GM23338 (cell line): ENCODE measurements around the gene HAP1. TPM values are rescaled to one million over a fixed set of nuclear protein-coding genes. Genes with fewer than 3 reads are reported as not detected.

ENCODE experiments used
- ATAC-seq: fragments of 200-7000 bp; cut with Tn5 transposase; 3 replicates; pipeline ENCODE4 v1.9.1; 2020
- DNase-seq: peaks from one replicate; pipeline ENCODE4 v3.0.0-alpha.2; 2015; ENCODE audit warnings: low spot score
- H2AFZ ChIP-seq: fragments of 200-600 bp; sonication (generic); 2 replicates; pipeline ENCODE4 v1.8.0; 2016; ENCODE audit warnings: antibody characterized with exemption, mild to moderate bottlenecking, moderate library complexity
- H3F3A ChIP-seq: fragments of 200-600 bp; sonication (generic); replicated peaks from 2 replicates; pipeline ENCODE4 v1.8.0; 2017; ENCODE audit warnings: antibody characterized with exemption, mixed run types, low read depth
- H3K27ac ChIP-seq: fragments of 200-600 bp; sonication (generic); 2 replicates; pipeline ENCODE4 v1.6.1; 2016; ENCODE audit warnings: low read depth
- H3K27me3 ChIP-seq: fragments of 200-600 bp; sonication (generic); 2 replicates; pipeline ENCODE4 v1.8.0; 2016; ENCODE audit warnings: mild to moderate bottlenecking, mixed run types, moderate library complexity; ENCODE audit not compliant: insufficient read depth
- H3K36me3 ChIP-seq: fragments of 200-600 bp; sonication (generic); 2 replicates; pipeline ENCODE4 v1.8.0; 2016; ENCODE audit warnings: mild to moderate bottlenecking; ENCODE audit not compliant: insufficient read depth
- H3K4me1 ChIP-seq: fragments of 200-600 bp; sonication (generic); 2 replicates; pipeline ENCODE4 v1.8.0; 2016; ENCODE audit warnings: mild to moderate bottlenecking, moderate library complexity; ENCODE audit not compliant: insufficient read depth
- H3K4me2 ChIP-seq: fragments of 200-600 bp; sonication (generic); 2 replicates; pipeline ENCODE4 v1.7.1; 2017; ENCODE audit warnings: mixed run types
- H3K4me3 ChIP-seq: fragments of 200-600 bp; sonication (generic); 2 replicates; pipeline ENCODE4 v1.6.1; 2016; ENCODE audit warnings: mixed run types
- H3K79me2 ChIP-seq: fragments of 200-600 bp; sonication (generic); replicated peaks from 2 replicates; pipeline ENCODE4 v1.8.0; 2017; ENCODE audit warnings: mild to moderate bottlenecking; ENCODE audit not compliant: insufficient read depth
- H3K9me2 ChIP-seq: fragments of 200-600 bp; sonication (generic); 2 replicates; pipeline ENCODE4 v1.8.0; 2017; ENCODE audit not compliant: insufficient read depth
- H4K20me1 ChIP-seq: fragments of 200-600 bp; sonication (generic); replicated peaks from 2 replicates; pipeline ENCODE4 v1.8.0; 2017; ENCODE audit warnings: mild to moderate bottlenecking; ENCODE audit not compliant: insufficient read depth
- H3K27ac Mint-ChIP-seq: 2 replicates; pipeline ENCODE4 v1.8.0; 2020; ENCODE audit warnings: inconsistent platforms, mild to moderate bottlenecking, moderate library complexity, mixed read lengths
- H3K27me3 Mint-ChIP-seq: 3 replicates; pipeline ENCODE4 v1.8.0; 2022; ENCODE audit warnings: low read depth, mild to moderate bottlenecking, moderate library complexity, mixed read lengths, inconsistent platforms; ENCODE audit not compliant: insufficient read depth, poor library complexity
- H3K36me3 Mint-ChIP-seq: 3 replicates; pipeline ENCODE4 v1.8.0; 2021; ENCODE audit warnings: low read depth, mild to moderate bottlenecking, inconsistent platforms, moderate library complexity, mixed read lengths
- H3K4me1 Mint-ChIP-seq: 3 replicates; pipeline ENCODE4 v1.8.0; 2020; ENCODE audit warnings: mild to moderate bottlenecking, inconsistent platforms, mixed read lengths
- H3K4me3 Mint-ChIP-seq: 3 replicates; pipeline ENCODE4 v1.8.0; 2021; ENCODE audit warnings: moderate library complexity, mild to moderate bottlenecking, inconsistent platforms, mixed read lengths
- H3K9me3 Mint-ChIP-seq: 3 replicates; pipeline ENCODE4 v1.8.0; 2020; ENCODE audit warnings: moderate library complexity, mild to moderate bottlenecking, inconsistent platforms, mixed read lengths
- ETS1 ChIP-seq: IDR thresholded peaks from 2 replicates; pipeline ENCODE4 v1.6.1; 2016; ENCODE audit warnings: antibody characterized with exemption
- EZH2 ChIP-seq: fragments of 200-600 bp; sonication (generic); IDR thresholded peaks from one replicate; pipeline ENCODE4 v1.8.0; 2017; ENCODE audit warnings: antibody characterized with exemption, mild to moderate bottlenecking, low read depth; ENCODE audit not compliant: unreplicated experiment
- POLR2AphosphoS5 ChIP-seq: IDR thresholded peaks from 2 replicates; pipeline ENCODE4 v1.6.1; 2016; ENCODE audit warnings: antibody characterized with exemption, low read depth
- ZNF462 ChIP-seq: fragments of 250-450 bp; sonication (Bioruptor Pico); IDR thresholded peaks from 2 replicates; pipeline ENCODE4 v1.5.0; 2020; ENCODE audit warnings: mild to moderate bottlenecking, moderate library complexity
- polyA plus RNA-seq: library from polyadenylated mRNA; unstranded; fragments of >200 nt; fragmentation: Nextera tagmentation; extraction: Ambion mirVana; gene quantifications from 2 replicates; pipeline ENCODE4 v1.2.1, GENCODE V29; 2016
- total RNA-seq: library from RNA; depleted of rRNA; stranded (reverse); fragments of >200 nt; shearing (Covaris generic); gene quantifications from 2 replicates; pipeline ENCODE4 v1.2.3, GENCODE V29; 2014

Gene HAP1
- total and polyA plus RNA-seq, 2 experiments from 2014 or later: 1.6 to 2.2 TPM

GRCh38 chr17:41760878-41761277, 26.4 kb upstream of the HAP1 start (continued):
- TF ChIP-seq ZNF462 (CRISPR knock-in tag) (no peak), EZH2 (no peak), POLR2AphosphoS5 (no peak)

GRCh38 chr17:41758601-41759000, 24.2 kb upstream of the HAP1 start:
- no peak overlapping the region for H2AFZ ChIP-seq
- H3K4me1 ChIP-seq: no peaks in the 10 kb centered on the region
- Mint-ChIP-seq H3K27ac (no peak overlapping the region), H3K4me3 (no peak overlapping the region), H3K36me3 (peaks cover 80% of the 10 kb centered on the region), H3K27me3 (peaks cover 3% of the 10 kb centered on the region), H3K4me1 (no peaks in the 10 kb centered on the region), H3K9me3 (no peaks in the 10 kb centered on the region)
- H4K20me1 ChIP-seq: peaks cover 8% of the 10 kb centered on the region; the same call in 1 of the 2 replicates
- TF ChIP-seq ETS1 (no peak), EZH2 (no peak)
- H3K4me2 ChIP-seq: no peak overlapping the region
- no peak overlapping the region for H3K27ac ChIP-seq
- peaks cover 4% of the 10 kb centered on the region; the same call in 1 of the 2 replicates for H3F3A ChIP-seq
- no peaks in the 10 kb centered on the region for H3K9me2 ChIP-seq
- DNase-seq (no peak), ATAC-seq (no peak)
- H3K27me3 ChIP-seq: no peaks in the 10 kb centered on the region
- no peak overlapping the region for H3K4me3 ChIP-seq
- H3K36me3 ChIP-seq: peaks cover 10% of the 10 kb centered on the region
- H3K79me2 ChIP-seq: no peaks in the 10 kb centered on the region
